NCI-H446 (cell line): ENCODE data around the gene ZSCAN12.
"Not testable (repeated sequence)": the region's sequence is repeated elsewhere in the genome, so short reads cannot be mapped to it uniquely, and the experiment has no call there.

ENCODE experiments used
- DNase-seq, 2 experiments: peaks; one replicate each; lab custom pipeline; 2025; lab: John Stamatoyannopoulos, UW

The ZSCAN12 gene

GRCh38 chr6:28393912-28394662 lies 5.5 kb downstream of the ZSCAN12 start:
- DNase-seq: no peak

DNA sequence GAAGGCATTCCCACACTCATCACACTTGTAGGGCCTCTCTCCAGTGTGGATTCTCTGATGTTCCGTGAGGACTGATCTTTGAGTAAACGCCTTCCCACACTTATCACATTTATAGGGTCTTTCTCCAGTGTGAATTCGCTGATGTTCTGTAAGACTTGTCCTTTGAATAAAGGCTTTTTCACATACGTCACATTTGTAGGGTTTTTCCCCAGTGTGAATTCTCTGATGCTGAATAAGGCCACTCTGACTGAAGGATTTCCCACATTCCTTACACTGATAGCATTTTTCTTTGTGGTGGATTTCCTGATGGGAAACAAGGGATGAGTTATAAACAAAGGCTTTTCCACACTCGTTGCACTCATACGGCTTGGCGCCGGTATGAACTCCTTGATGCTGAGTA lies 8.9 kb downstream of the ZSCAN12 start:
- DNase-seq: no peak

DNA sequence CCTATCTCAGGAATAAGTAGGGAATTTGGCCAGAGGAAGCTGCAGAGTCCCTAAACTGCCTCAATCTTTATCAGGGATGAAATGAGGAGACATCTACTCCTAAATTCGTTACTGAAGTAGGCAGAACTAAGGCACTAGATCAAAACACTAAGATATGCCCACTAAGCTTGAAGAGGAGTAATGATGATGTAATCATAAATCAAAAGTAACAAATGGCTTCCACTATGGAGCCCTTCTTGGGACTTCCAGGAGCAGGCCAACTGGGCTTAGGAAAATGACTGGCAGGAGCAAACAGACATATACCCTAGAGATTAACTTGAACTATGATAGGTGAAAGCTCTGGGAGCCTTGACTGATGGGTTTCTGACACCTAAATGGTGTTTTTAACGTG lies 15.4 kb downstream of the ZSCAN12 start:
- no peak for DNase-seq

- no peak for DNase-seq
These were observed 16.1 kb downstream of the ZSCAN12 start for GRCh38 chr6:28383235-28384142.

GRCh38 chr6:28380381-28380780 lies 19.2 kb downstream of the ZSCAN12 start:
- no peak for DNase-seq

DNA sequence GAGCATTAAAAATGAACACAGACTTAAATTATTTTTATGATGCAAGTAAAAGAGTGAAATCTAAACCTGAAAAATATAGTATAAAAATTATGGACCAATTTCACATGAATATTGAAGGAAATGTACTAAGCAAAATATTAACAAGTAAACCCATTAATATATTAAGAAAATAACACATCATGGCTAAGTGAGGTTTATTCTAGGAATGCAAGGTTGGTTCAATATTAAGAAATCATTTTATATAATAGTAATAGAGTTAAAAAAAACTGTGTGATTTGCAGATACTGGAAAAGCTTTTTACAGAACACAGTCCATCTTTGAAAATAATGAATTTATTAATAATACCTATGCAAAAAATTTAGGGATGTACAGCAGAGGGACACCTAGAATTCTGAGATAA lies 20.9 kb downstream of the ZSCAN12 start:
- DNase-seq: no peak

DNA sequence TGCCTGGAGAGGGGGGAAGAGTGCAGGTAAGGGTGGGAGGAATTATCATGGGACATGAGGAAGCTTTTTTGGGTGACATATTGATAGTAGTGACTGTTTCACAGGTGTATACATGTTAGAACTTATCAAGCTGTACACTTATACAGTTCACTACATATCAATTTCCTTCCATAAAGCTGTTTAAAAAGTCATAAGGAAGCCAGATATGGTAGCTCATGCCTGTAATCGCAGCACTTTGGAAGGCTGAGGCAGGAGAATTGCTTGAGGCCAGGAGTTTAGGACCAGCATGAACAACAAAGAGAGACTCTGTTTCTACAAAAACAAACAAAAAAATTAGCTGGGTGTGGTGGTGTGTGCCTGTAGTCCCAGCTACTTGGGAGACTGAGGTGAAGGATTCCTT lies 21.7 kb downstream of the ZSCAN12 start:
- DNase-seq: no peak

- DNase-seq: no peak
These were observed 25.6 kb downstream of the ZSCAN12 start for GRCh38 chr6:28373925-28374324.

GRCh38 chr6:28371706-28372451 lies 27.7 kb downstream of the ZSCAN12 start:
- DNase-seq: no peak

GRCh38 chr6:28371280-28371679 lies 28.3 kb downstream of the ZSCAN12 start:
- DNase-seq: no peak

GRCh38 chr6:28370440-28370839 lies 29.1 kb downstream of the ZSCAN12 start:
- DNase-seq: no peak

DNA sequence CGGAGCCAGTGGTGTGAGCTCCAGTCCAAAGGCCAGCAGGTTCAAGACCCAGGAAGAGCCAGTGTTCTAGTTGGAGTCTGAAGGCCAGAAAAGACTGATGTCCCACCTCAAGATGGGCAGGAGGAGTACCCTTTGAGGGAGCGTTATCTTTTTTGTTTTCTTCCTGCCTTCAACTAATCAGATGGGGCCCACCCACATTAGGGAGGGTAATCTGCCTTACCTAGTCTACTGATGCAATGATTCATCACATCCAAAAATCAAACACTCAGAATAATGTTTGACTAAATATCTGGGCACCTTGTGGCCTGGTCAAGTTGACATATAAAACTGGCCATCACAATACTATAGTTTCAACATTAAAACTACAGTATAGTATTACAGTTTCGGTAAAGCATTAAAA lies 30.1 kb downstream of the ZSCAN12 start:
- no peak for DNase-seq

DNA sequence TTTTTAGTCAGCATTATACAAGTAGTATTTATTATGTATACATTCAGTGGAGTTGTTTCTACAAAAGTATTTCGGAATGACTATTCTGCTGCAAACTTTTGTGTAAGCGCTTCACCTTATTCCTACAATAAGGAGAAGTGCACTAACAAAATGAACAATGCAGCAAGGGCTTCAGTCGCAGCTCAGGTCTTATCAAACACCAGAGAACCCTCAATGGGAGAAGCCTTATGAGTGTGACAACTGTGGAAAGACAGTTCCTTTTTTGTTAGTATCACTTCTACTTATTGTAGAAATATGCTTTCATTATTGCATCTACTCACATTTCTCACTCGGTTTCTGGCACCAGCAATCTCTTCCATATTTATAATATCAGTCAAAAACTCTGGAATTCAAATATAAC lies 31.0 kb downstream of the ZSCAN12 start:
- no peak for DNase-seq

DNA sequence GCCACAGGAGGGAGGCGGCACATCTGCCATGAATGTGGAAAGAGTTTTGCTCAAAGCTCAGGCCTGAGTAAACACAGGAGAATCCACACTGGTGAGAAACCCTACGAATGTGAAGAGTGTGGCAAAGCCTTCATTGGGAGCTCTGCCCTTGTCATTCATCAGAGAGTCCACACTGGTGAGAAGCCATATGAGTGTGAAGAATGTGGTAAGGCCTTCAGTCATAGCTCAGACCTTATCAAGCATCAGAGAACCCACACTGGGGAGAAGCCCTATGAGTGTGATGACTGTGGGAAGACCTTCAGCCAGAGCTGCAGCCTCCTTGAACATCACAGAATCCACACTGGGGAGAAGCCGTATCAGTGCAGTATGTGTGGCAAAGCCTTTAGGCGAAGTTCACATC lies 34.0 kb downstream of the ZSCAN12 start:
- DNase-seq: not testable (repeated sequence)

DNA sequence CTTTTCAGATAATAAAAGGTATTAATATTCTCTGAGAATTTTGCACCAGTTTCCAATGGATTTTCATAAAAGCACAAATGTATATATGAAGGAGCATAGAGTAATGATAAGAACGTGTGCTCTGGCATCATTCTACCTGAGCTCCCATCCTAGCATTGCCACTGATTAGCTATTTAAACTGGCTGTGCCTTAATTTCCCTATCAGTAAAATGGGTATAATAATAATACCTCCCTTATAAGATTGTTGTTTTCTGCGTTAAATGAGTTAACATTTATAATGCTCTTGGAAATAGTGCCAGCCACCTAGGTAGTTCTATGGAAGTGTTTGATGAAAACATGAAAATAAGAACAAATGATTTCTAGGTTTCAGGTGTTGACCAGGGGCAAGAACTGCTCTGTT lies 38.6 kb downstream of the ZSCAN12 start:
- no peak for DNase-seq

DNA sequence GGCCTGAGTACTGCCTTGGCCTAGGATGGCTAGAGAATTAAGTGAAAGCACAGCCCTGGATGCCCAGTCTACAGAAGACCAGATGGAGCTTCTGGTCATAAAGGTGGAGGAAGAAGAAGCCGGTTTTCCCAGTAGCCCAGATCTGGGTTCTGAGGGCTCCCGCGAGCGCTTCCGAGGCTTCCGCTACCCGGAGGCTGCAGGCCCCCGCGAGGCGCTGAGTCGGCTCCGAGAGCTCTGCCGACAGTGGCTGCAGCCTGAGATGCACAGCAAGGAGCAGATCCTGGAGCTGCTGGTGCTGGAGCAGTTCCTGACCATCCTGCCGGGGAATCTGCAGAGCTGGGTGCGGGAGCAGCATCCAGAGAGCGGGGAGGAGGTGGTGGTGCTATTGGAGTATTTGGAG lies 40.0 kb downstream of the ZSCAN12 start:
- not testable (repeated sequence) for DNase-seq

DNA sequence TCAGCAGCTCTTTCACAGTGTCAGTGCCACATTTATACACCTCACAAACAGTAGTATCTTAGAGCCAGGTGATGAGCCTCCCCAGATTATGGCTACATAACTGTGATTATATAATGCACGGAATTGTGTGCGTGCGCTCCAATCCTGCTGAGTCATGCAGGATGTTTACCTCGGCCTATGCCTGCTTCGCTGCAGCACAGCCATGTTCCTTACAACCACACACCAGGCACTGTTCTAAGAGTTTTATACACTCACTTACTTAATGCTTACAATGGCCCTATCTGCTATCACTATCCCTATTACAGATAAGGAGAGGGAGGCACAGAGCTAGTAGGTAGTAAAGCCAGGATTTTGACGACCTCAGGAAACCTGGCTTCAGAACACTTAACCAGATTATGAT lies 42.5 kb downstream of the ZSCAN12 start:
- no peak for DNase-seq

- DNase-seq: no peak
These were observed 42.9 kb downstream of the ZSCAN12 start for GRCh38 chr6:28356666-28357020.

DNA sequence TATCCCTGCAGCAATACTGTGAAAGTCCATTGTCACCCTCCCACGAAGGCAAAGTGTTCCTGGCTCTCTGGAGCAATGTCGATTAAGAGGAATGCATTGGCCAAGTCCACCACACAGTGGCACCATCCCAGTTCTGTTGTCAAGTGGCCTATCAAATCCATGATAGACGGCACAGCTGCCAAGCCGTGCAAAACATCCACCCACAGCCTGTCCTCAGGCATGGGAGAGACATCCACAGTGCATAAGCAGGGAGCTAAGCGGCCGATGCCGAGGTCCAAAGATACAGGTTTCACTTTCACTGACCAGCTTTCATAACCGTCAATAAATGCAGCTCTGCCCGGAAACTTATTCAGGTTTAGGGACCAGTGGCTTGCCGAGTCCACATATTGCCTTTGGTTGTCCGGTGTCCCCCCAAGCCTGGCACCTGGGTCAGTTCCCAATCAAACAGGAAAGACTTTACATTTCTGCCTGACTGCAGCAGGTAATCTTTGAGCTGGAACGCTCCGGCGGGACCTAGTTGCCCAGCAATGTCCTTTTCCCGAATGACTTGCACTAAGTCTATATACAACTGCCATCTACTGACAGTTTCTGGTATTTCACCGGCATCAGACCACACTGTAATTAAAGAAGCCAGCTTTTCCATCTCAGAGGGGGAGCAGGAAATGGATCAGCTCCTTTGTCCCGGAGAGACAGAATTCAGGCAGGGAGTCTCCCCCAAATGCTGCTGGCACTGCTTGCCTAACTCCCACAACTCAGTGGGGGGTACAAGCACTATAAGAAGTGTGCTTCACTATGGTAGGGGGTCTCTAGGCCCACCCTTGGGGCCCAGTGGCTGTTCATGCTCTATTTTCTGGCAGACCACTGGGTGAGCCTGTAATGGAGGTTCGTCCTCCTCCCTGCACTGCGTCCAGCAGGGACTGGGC lies 43.5 kb downstream of the ZSCAN12 start:
- DNase-seq: peak; percentile 64 to 85

GRCh38 chr6:28354688-28355554 lies 44.6 kb downstream of the ZSCAN12 start:
- DNase-seq: no peak
